ENCODE measurements around the gene ATP6V0E1. TPM values are rescaled to one million over a fixed set of nuclear protein-coding genes. Genes with fewer than 3 reads are reported as not detected.

The ATP6V0E1 gene
- total RNA-seq, 1 donor from 2014 or later: 285 TPM

- ATAC-seq (no peak), DNase-seq (no peak)
- Histone ChIP-seq H3K9me3 (no peaks in the 10 kb centered on the region), H3K27me3 (ENCODE audit: low read depth) (no peaks in the 10 kb centered on the region), H3K4me3 (no peak overlapping the region), H3K4me1 (peaks cover 54% of the 10 kb centered on the region), H3K27ac (no peak overlapping the region), H3K36me3 (peaks cover 9% of the 10 kb centered on the region)
- intact Hi-C loops (cut with DNase I): no loop called here
- TF ChIP-seq CTCF (IDR thresholded peaks at IDR 0.05): no peak
Observed at GRCh38 chr5:173003360-173003759, 19.8 kb downstream of the ATP6V0E1 start.

GRCh38 chr5:173004013-173004412 lies 20.4 kb downstream of the ATP6V0E1 start:
- Histone ChIP-seq H3K27me3 (ENCODE audit: low read depth) (no peaks in the 10 kb centered on the region), H3K27ac (no peak overlapping the region), H3K4me3 (no peak overlapping the region), H3K36me3 (peaks cover 2% of the 10 kb centered on the region), H3K4me1 (peaks cover 52% of the 10 kb centered on the region), H3K9me3 (no peaks in the 10 kb centered on the region)
- DNase-seq (no peak), ATAC-seq (no peak)
- intact Hi-C loops (cut with DNase I): no loop called here
- TF ChIP-seq CTCF (IDR thresholded peaks at IDR 0.05): no peak

- peaks cover 54% of the 10 kb centered on the region for H3K4me1 ChIP-seq
- TF ChIP-seq CTCF (IDR thresholded peaks at IDR 0.05): no peak
- H3K27ac ChIP-seq: no peak overlapping the region
- no peaks in the 10 kb centered on the region for H3K9me3 ChIP-seq
- H3K27me3 ChIP-seq (ENCODE audit: low read depth): no peaks in the 10 kb centered on the region
- DNase-seq (no peak), ATAC-seq (no peak)
- H3K36me3 ChIP-seq: no peaks in the 10 kb centered on the region
- no peak overlapping the region for H3K4me3 ChIP-seq
- intact Hi-C loops (cut with DNase I): no loop called here
Observed at GRCh38 chr5:173004447-173004846, 20.9 kb downstream of the ATP6V0E1 start.

- no peak overlapping the region for H3K27ac ChIP-seq
- H3K9me3 ChIP-seq: no peaks in the 10 kb centered on the region
- H3K4me3 ChIP-seq: no peak overlapping the region
- no peak for DNase-seq
- H3K27me3 ChIP-seq (ENCODE audit: low read depth): no peaks in the 10 kb centered on the region
- H3K36me3 ChIP-seq: no peaks in the 10 kb centered on the region
- intact Hi-C loops (cut with DNase I): no loop called here
- ATAC-seq: no peak
- no peak for TF ChIP-seq CTCF (IDR thresholded peaks at IDR 0.05)
- H3K4me1 ChIP-seq: peaks cover 81% of the 10 kb centered on the region
Observed at GRCh38 chr5:173010021-173010420, 26.4 kb downstream of the ATP6V0E1 start.

- Histone ChIP-seq H3K36me3 (no peaks in the 10 kb centered on the region), H3K4me1 (peaks cover 89% of the 10 kb centered on the region), H3K9me3 (no peaks in the 10 kb centered on the region), H3K27ac (peak overlapping the region; percentile 72), H3K4me3 (no peak overlapping the region), H3K27me3 (ENCODE audit: low read depth) (no peaks in the 10 kb centered on the region)
- peak; percentile 67 for TF ChIP-seq CTCF (IDR thresholded peaks at IDR 0.05)
- ATAC-seq (peak; percentile 86 to 89), DNase-seq (peak; percentile 78)
- intact Hi-C loops (cut with DNase I): no loop called here
Observed at GRCh38 chr5:173010547-173011464, 27.2 kb downstream of the ATP6V0E1 start.

Data from lower lobe of right lung (tissue), 2 donors.